K562 (cell line): Measurements from ENCODE around the gene TADA2A. TPM values are rescaled to one million over a fixed set of nuclear protein-coding genes. Genes with fewer than 3 reads are reported as not detected.

Experiments
- ATAC-seq: fragments of 200-7000 bp; cut with Tn5 transposase; 3 replicates; pipeline ENCODE4 v1.9.1; 2020; ENCODE audit warnings: moderate library complexity
- BruUV-seq: library from RNA; stranded (reverse); fragments of 400-500 nt; replicated peaks from 2 replicates; lab custom pipeline; 2021; lab: Mats Ljungman, UMichigan
- CTCF ChIA-PET: fragments of 300-600 bp; formaldehyde crosslinking; extraction: SDS; loops from one replicate; lab custom pipeline; 2021; ENCODE audit warnings: low intra/inter-chr PET ratio; lab: Yijun Ruan, JAX
- POLR2A ChIA-PET: fragments of 300-600, 350-650 bp; sonication (Branson Sonifier 250); formaldehyde crosslinking; extraction: SDS; loops from one replicate; lab custom pipeline; 2021; ENCODE audit warnings: antibody characterized with exemption, inconsistent platforms; lab: Yijun Ruan, JAX
- DNase-seq, 4 experiments: peaks; one replicate each; pipeline versions ENCODE4 v3.0.0 to v3.0.0-alpha.2; 2011 to 2018; ENCODE audit warnings: low spot score in 3 of 4, mixed read lengths in 3 of 4; ENCODE audit errors: extremely low read depth in 1 of 4
- FAIRE-seq: peaks from 2 replicates; lab custom pipeline; 2011; peaks lifted over from hg19 to GRCh38; lab: Jason Lieb, UNC
- H2AFZ ChIP-seq: 2 replicates; pipeline ENCODE4 v1.6.0; 2011; ENCODE audit warnings: low read depth, low read length, control low read depth, inconsistent platforms
- H3K27ac ChIP-seq: fragments of 200-600 bp; 3 replicates; pipeline ENCODE4 v1.8.0; 2011; ENCODE audit warnings: low read depth, mild to moderate bottlenecking, control low read depth, inconsistent platforms, low read length, moderate library complexity, mixed read lengths; ENCODE audit errors: extremely low read depth
- H3K27me3 ChIP-seq, 2 experiments: fragments of 300-600 bp in 1 of 2; 2 replicates in 1 of 2; 3 replicates in 1 of 2; pipeline versions ENCODE4 v1.6.0 to v1.8.0; 2011; ENCODE audit warnings: inconsistent platforms in 2 of 2, low read length in 2 of 2, mild to moderate bottlenecking in 1 of 2, mixed read lengths in 1 of 2, moderate library complexity in 1 of 2; ENCODE audit not compliant: control insufficient read depth in 2 of 2, insufficient read depth in 2 of 2
- H3K36me3 ChIP-seq: fragments of 300-600 bp; 3 replicates; pipeline ENCODE4 v1.8.0; 2011; ENCODE audit warnings: mild to moderate bottlenecking, low read length, inconsistent platforms; ENCODE audit not compliant: control insufficient read depth, insufficient read depth
- H3K4me1 ChIP-seq, 2 experiments: fragments of 200-600 bp in 1 of 2; replicated peaks in 1 of 2; 2 replicates in 1 of 2; 3 replicates in 1 of 2; pipeline versions ENCODE4 v1.5.1 to v1.8.0; 2011; ENCODE audit warnings: inconsistent platforms in 2 of 2, low read length in 2 of 2, mild to moderate bottlenecking in 1 of 2, mixed read lengths in 1 of 2, moderate library complexity in 1 of 2; ENCODE audit not compliant: control insufficient read depth in 2 of 2, insufficient read depth in 2 of 2
- H3K4me2 ChIP-seq: 2 replicates; pipeline ENCODE4 v1.6.1; 2011; ENCODE audit warnings: low read length, control low read depth, inconsistent platforms, mixed read lengths; ENCODE audit not compliant: insufficient read depth
- H3K4me3 ChIP-seq: fragments of 200-600 bp; sonication (generic), shearing (Covaris generic); 2 replicates; pipeline ENCODE4 v1.5.1; 2016; ENCODE audit warnings: control low read depth, inconsistent platforms
- H3K79me2 ChIP-seq: fragments of 200-600 bp; 3 replicates; pipeline ENCODE4 v1.8.0; 2011; ENCODE audit warnings: low read length, inconsistent platforms; ENCODE audit not compliant: control insufficient read depth, insufficient read depth
- H3K9ac ChIP-seq, 2 experiments: 2 replicates each; pipeline versions ENCODE4 v1.6.0 to v1.6.1; 2011; ENCODE audit warnings: low read depth in 2 of 2, low read length in 2 of 2, control low read depth in 1 of 2, inconsistent platforms in 1 of 2, mild to moderate bottlenecking in 1 of 2, mixed read lengths in 1 of 2; ENCODE audit not compliant: insufficient read depth in 1 of 2
- H3K9me1 ChIP-seq: one replicate; pipeline ENCODE4 v1.6.0; 2011; ENCODE audit warnings: inconsistent platforms, mild to moderate bottlenecking, low read length, moderate library complexity; ENCODE audit not compliant: control insufficient read depth, insufficient read depth
- H3K9me3 ChIP-seq: replicated peaks from 2 replicates; pipeline ENCODE4 v1.5.1; 2011; ENCODE audit warnings: low read depth, low read length, inconsistent platforms; ENCODE audit not compliant: control insufficient read depth, insufficient read depth
- H4K20me1 ChIP-seq: replicated peaks from 2 replicates; pipeline ENCODE4 v1.6.1; 2011; ENCODE audit warnings: low read length, inconsistent platforms, mixed read lengths; ENCODE audit not compliant: control insufficient read depth, insufficient read depth
- CBX1 ChIP-seq: sonication (generic); IDR thresholded peaks from 2 replicates; pipeline ENCODE4 v1.6.1; 2016; ENCODE audit warnings: antibody characterized with exemption, low read depth, mild to moderate bottlenecking
- ESRRA ChIP-seq: fragments of 450-650 bp; IDR thresholded peaks from 2 replicates; pipeline ENCODE4 v1.6.1; 2014; ENCODE audit warnings: low read depth, mild to moderate bottlenecking, moderate library complexity, borderline replicate concordance
- EWSR1 ChIP-seq: fragments of 450-650 bp; IDR thresholded peaks from 2 replicates; pipeline ENCODE4 v1.6.1; 2018; ENCODE audit warnings: borderline replicate concordance, mild to moderate bottlenecking, low read depth, moderate library complexity; ENCODE audit not compliant: partially characterized antibody
- HNRNPL ChIP-seq: fragments of 200-400 bp; formaldehyde crosslinking; IDR thresholded peaks from 2 replicates; pipeline ENCODE4 v1.6.1; 2017; ENCODE audit warnings: low read depth, mild to moderate bottlenecking, low read length
- HSF4 ChIP-seq: fragments of 250-450 bp; sonication (Bioruptor Pico); IDR thresholded peaks from 2 replicates; pipeline ENCODE4 v2.1.2; 2022; ENCODE audit warnings: mild to moderate bottlenecking, moderate library complexity, borderline replicate concordance
- ZNF140 ChIP-seq: fragments of 250-450 bp; sonication (Bioruptor Pico); IDR thresholded peaks from 2 replicates; pipeline ENCODE4 v1.8.0; 2021; ENCODE audit warnings: moderate library complexity, mild to moderate bottlenecking, inconsistent platforms
- ZNF23 ChIP-seq: fragments of 250-450 bp; sonication (Bioruptor Pico); IDR thresholded peaks from 2 replicates; pipeline ENCODE4 v1.4.0; 2020; ENCODE audit warnings: mild to moderate bottlenecking
- WGBS: fragments of 100-300 bp; shearing (Covaris generic); methylation state at CpG from one replicate; pipeline ENCODE4 v1.1.6; 2016; ENCODE audit warnings: low coverage, mixed read lengths; ENCODE audit not compliant: insufficient coverage; ENCODE audit errors: missing lambda C conversion rate; 5-methylcytosine and 5-hydroxymethylcytosine counted together
- in situ Hi-C: fragments of 300-500 bp; cut with MboI; formaldehyde crosslinking; loops from 4 replicates; pipeline ENCODE4 v1.15.0; 2018; ENCODE audit warnings: inconsistent platforms, mixed read lengths
- intact Hi-C: fragments of 100-400 bp; cut with micrococcal nuclease; formaldehyde crosslinking; loops from 2 replicates; pipeline ENCODE4 v1.14.2; 2022
- polyA plus RNA-seq, 8 experiments: library from polyadenylated mRNA; depleted of rRNA in 4 of 8; stranded (reverse) in 5 of 8; unstranded in 3 of 8; fragments of >200 nt; fragmentation: Nextera tagmentation in 2 of 8; fragmentation: Illumina TruSeq in 1 of 8; extraction: Ambion mirVana in 2 of 8; extraction: Trizol in 1 of 8; gene quantifications; 2 replicates each; pipeline versions ENCODE4 v1.2.1 to v1.2.3, GENCODE V29; 2011 to 2014; ENCODE audit warnings: inconsistent platforms in 1 of 8, missing spikeins in 1 of 8
- total RNA-seq, 7 experiments: library from RNA; depleted of rRNA in 6 of 7; stranded (reverse); fragments of >200 nt in 6 of 7; fragmentation: Illumina TruSeq in 2 of 7; extraction: Trizol in 2 of 7; gene quantifications; 2 replicates each; pipeline versions ENCODE4 v1.2.1 to v1.2.3, GENCODE V29; 2011 to 2021; ENCODE audit warnings: low replicate concordance in 1 of 7

The TADA2A gene
- total and polyA plus RNA-seq, 9 of the 15 experiments (the other 6 are each of a cell fraction or from before 2014, with no cell fraction given) = 13.8 to 37.7 (median 25.0) TPM

DNA sequence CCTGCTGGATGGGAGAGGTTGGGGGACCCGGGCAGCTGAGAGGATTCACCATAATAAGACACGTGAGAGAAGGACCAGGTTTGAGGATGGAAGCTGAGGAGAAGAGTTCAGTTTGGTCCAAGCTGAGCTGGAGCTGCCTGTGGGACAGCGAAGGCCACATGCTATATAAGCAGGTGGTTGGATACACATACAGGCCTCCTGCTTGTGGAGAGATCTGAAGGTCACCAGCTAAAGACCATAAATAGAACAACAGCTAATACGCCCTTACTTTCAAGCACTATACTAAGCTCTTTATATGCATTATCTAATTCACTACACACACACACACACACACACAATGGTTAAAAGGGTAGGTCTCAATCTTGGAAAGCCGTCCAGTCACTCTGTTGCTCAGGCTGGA lies 115.1 kb downstream of the TADA2A start:
- H3K36me3 ChIP-seq = peaks cover 51% of the 10 kb centered on the region; the same call in 2 of the 3 replicates
- FAIRE-seq (no peak), DNase-seq (no peak)
- no peaks in the 10 kb centered on the region for H3K9me3 ChIP-seq
- POLR2A ChIA-PET = interaction anchor here (1.5 kb wide), 1 partner anchor 9 kb away, joined by 4 read pairs; no protein-coding TSS in a partner anchor
- no peaks in the 10 kb centered on the region for H3K9me1 ChIP-seq
- TF ChIP-seq HSF4 (CRISPR knock-in tag) (no peak), EWSR1 (no peak), ESRRA (no peak), CBX1 (no peak), HNRNPL (no peak), ZNF23 (no peak), ZNF140 (CRISPR knock-in tag) (no peak)
- TF ChIP-seq, all 486 proteins: peak for 0
- no peak overlapping the region for H2AFZ ChIP-seq
- 0 out of 4 replicates have a peak overlapping the region, but pooled peaks of 1 of the 2 experiments have one; percentile 29 for H3K9ac ChIP-seq
- H4K20me1 ChIP-seq = no peaks in the 10 kb centered on the region
- H3K4me1 ChIP-seq = peaks cover 0 to 14% of the 10 kb centered on the region in 2 experiments; a peak in 4 of 5 replicates
- no peak for ATAC-seq
- no peaks in the 10 kb centered on the region for H3K79me2 ChIP-seq
- in situ Hi-C loops = no loop called here
- H3K27me3 ChIP-seq = no peaks in the 10 kb centered on the region
- CTCF ChIA-PET = no interaction called here
- BruUV-seq = no TSS peak
- no peak overlapping the region for H3K4me2 ChIP-seq
- intact Hi-C loops = no loop called here
- H3K4me3 ChIP-seq = no peak overlapping the region
- H3K27ac ChIP-seq = no peak overlapping the region
- 88% methylated on average over 5 of the region's 5 CpGs for WGBS
